HFF-Myc (cell line): Measurements from ENCODE around the gene DMAC2L.

Experiments used
- DNase-seq: peaks from one replicate; pipeline ENCODE4 v3.0.0-alpha.2; 2011; ENCODE audit warnings: low read depth; ENCODE audit errors: extremely low read depth
- H3K4me3 ChIP-seq: replicated peaks from 2 replicates; pipeline ENCODE4 v1.5.1; 2011; ENCODE audit warnings: low read depth, mild to moderate bottlenecking, control low read depth, low read length
- CTCF ChIP-seq: IDR thresholded peaks from 2 replicates; pipeline ENCODE4 v1.5.1; 2012; ENCODE audit warnings: mild to moderate bottlenecking, low read depth, low read length, control low read depth; ENCODE audit errors: missing control alignments

The DMAC2L gene

GRCh38 chr14:50285861-50286260 is 26.3 kb upstream of the DMAC2L start:
- TF ChIP-seq CTCF, result no peak
- H3K4me3 ChIP-seq, result no peak overlapping the region
- no peak for DNase-seq

GRCh38 chr14:50288146-50288545 is 24.0 kb upstream of the DMAC2L start:
- no peak overlapping the region for H3K4me3 ChIP-seq
- no peak for DNase-seq
- TF ChIP-seq CTCF, result no peak

GRCh38 chr14:50290306-50290705 is 21.8 kb upstream of the DMAC2L start:
- no peak for TF ChIP-seq CTCF

GRCh38 chr14:50299585-50299984 is 12.5 kb upstream of the DMAC2L start:
- no peak overlapping the region for H3K4me3 ChIP-seq
- no peak for DNase-seq
- no peak for TF ChIP-seq CTCF

More at GRCh38 chr14:50290306-50290705, 21.8 kb upstream of the DMAC2L start:
- H3K4me3 ChIP-seq, result no peak overlapping the region
- DNase-seq, result no peak

- no peak overlapping the region for H3K4me3 ChIP-seq
- DNase-seq, result no peak
- TF ChIP-seq CTCF, result no peak
These were observed 10.2 kb upstream of the DMAC2L start for GRCh38 chr14:50301914-50302313.

- DNase-seq, result no peak
- no peak overlapping the region for H3K4me3 ChIP-seq
- no peak for TF ChIP-seq CTCF
These were observed 8.2 kb upstream of the DMAC2L start for GRCh38 chr14:50303744-50304471.
